ENCODE results near the gene NRTN. TPM values are rescaled to one million over a fixed set of nuclear protein-coding genes. Genes with fewer than 3 reads are reported as not detected.

Gene NRTN
- total and polyA plus RNA-seq, 2 of the 4 experiments (the other 2 are of a cell fraction) = 0.17 to 0.18 TPM

DNA sequence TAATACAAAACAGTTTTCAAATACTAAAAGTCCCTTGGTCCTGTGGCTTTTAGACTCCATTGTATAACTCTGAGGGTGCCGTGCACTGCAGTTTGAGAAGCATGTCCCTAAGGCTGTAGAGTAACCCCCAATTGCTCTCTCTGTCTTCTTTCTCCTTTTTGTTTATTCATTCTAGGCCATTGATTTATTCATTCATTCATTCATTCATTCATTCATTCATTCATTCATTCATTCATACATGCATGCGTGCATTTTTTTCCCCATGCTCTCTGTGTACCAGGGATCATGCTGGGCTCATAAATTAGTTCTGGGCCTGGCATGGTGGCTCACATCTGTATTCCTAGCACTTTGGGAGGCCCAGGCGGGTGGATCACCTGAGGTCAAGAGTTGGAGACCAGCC is 39.6 kb upstream of the NRTN start:
- BruUV-seq (replicated peaks) = no TSS peak
- TF ChIP-seq RCOR1 (IDR thresholded peaks at IDR 0.05; ENCODE audit: insufficient replicate concordance, low read length) (no peak), CEBPB (IDR thresholded peaks at IDR 0.05; ENCODE audit: low read depth, low read length) (no peak), MAZ (IDR thresholded peaks at IDR 0.05; ENCODE audit: borderline replicate concordance, low read depth, low read length) (no peak), CHD1 (IDR thresholded peaks at IDR 0.05; ENCODE audit: low read depth, low read length) (no peak), SMC3 (IDR thresholded peaks at IDR 0.05; ENCODE audit: low read depth, low read length) (no peak), MXI1 (IDR thresholded peaks at IDR 0.05; ENCODE audit: borderline replicate concordance, low read depth, low read length) (no peak), BHLHE40 (IDR thresholded peaks at IDR 0.05; ENCODE audit: low read depth, low read length) (no peak), FOS (IDR thresholded peaks at IDR 0.05; ENCODE audit: low read depth, low read length) (no peak), RAD21 (IDR thresholded peaks at IDR 0.05; ENCODE audit: low read length) (no peak), RFX5 (IDR thresholded peaks at IDR 0.05; ENCODE audit: low read depth, low read length) (no peak), MAFK (IDR thresholded peaks at IDR 0.05; ENCODE audit: low read depth, low read length) (no peak), POLR2A (IDR thresholded peaks at IDR 0.05; ENCODE audit: low read depth, low read length) (no peak), NFE2L2 (IDR thresholded peaks at IDR 0.05; ENCODE audit: low read depth, low read length) (no peak)
- TF ChIP-seq, protein P1, sequence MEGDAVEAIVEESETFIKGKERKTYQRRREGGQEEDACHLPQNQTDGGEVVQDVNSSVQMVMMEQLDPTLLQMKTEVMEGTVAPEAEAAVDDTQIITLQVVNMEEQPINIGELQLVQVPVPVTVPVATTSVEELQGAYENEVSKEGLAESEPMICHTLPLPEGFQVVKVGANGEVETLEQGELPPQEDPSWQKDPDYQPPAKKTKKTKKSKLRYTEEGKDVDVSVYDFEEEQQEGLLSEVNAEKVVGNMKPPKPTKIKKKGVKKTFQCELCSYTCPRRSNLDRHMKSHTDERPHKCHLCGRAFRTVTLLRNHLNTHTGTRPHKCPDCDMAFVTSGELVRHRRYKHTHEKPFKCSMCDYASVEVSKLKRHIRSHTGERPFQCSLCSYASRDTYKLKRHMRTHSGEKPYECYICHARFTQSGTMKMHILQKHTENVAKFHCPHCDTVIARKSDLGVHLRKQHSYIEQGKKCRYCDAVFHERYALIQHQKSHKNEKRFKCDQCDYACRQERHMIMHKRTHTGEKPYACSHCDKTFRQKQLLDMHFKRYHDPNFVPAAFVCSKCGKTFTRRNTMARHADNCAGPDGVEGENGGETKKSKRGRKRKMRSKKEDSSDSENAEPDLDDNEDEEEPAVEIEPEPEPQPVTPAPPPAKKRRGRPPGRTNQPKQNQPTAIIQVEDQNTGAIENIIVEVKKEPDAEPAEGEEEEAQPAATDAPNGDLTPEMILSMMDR (conservative IDR thresholded peaks at IDR 0.05; ENCODE audit: low read depth, low read length) = no peak
- TF ChIP-seq, protein P2, sequence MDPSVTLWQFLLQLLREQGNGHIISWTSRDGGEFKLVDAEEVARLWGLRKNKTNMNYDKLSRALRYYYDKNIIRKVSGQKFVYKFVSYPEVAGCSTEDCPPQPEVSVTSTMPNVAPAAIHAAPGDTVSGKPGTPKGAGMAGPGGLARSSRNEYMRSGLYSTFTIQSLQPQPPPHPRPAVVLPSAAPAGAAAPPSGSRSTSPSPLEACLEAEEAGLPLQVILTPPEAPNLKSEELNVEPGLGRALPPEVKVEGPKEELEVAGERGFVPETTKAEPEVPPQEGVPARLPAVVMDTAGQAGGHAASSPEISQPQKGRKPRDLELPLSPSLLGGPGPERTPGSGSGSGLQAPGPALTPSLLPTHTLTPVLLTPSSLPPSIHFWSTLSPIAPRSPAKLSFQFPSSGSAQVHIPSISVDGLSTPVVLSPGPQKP (IDR thresholded peaks at IDR 0.05; ENCODE audit: borderline replicate concordance, low read depth, low read length) = no peak
- TF ChIP-seq, protein P3, sequence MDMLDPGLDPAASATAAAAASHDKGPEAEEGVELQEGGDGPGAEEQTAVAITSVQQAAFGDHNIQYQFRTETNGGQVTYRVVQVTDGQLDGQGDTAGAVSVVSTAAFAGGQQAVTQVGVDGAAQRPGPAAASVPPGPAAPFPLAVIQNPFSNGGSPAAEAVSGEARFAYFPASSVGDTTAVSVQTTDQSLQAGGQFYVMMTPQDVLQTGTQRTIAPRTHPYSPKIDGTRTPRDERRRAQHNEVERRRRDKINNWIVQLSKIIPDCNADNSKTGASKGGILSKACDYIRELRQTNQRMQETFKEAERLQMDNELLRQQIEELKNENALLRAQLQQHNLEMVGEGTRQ (IDR thresholded peaks at IDR 0.05; ENCODE audit: low read depth, low read length) = no peak
- no peak overlapping the region for H4K8ac ChIP-seq (ENCODE audit: low read depth in 2 of 2, low read length in 2 of 2)
- no peak overlapping the region for H2AFZ ChIP-seq (replicated peaks; ENCODE audit: low read length, poor library complexity)
- ChIA-PET POLR2A (ENCODE audit: unreplicated experiment) (no interaction called here), CTCF (no interaction called here)
- no peak overlapping the region for H3K9ac ChIP-seq (ENCODE audit: low read depth, low read length)
- no peaks in the 10 kb centered on the region for H3K4me1 ChIP-seq (ENCODE audit: control insufficient read depth, insufficient read depth, low read length)
- no peaks in the 10 kb centered on the region for H4K20me1 ChIP-seq (ENCODE audit: insufficient read depth, low read length)
- intact Hi-C loops (cut with micrococcal nuclease) = no loop called here
- H3K18ac ChIP-seq (ENCODE audit: low read depth, low read length) = no peak overlapping the region
- DNase-seq = no peak
- H3K56ac ChIP-seq (ENCODE audit: extremely low read depth, insufficient read depth, low read length) = no peak overlapping the region
- no peak for ATAC-seq (ENCODE audit: low read depth)
- H2AK5ac ChIP-seq (ENCODE audit: low read depth, low read length) = no peak overlapping the region
- no peak overlapping the region for H2BK120ac ChIP-seq (ENCODE audit: low read depth, low read length)
- no peak overlapping the region for H2AK9ac ChIP-seq (replicated peaks; ENCODE audit: low read depth, low read length, poor library complexity)
- H2BK20ac ChIP-seq (ENCODE audit: low read depth, low read length) = no peak overlapping the region
- 0 out of 2 replicates have a peak, but pooled peaks cover 3% of the 10 kb centered on the region for H3K9me3 ChIP-seq (ENCODE audit: control insufficient read depth, insufficient read depth, low read length)
- no peak overlapping the region for H3K4me3 ChIP-seq (ENCODE audit: insufficient read depth, low read depth, low read length)
- no peak overlapping the region for H4K91ac ChIP-seq (ENCODE audit: insufficient read depth, low read depth, low read length)
- no peaks in the 10 kb centered on the region for H3K27me3 ChIP-seq (ENCODE audit: control insufficient read depth, insufficient read depth, low read length)
- WGBS, 2 experiments (ENCODE audit: extremely low coverage in 2 of 2, insufficient read length in 1 of 2) = 100% methylated on average over 1 of the region's 3 CpGs; no CpG with 5 or more reads in 1 of the 2 experiments
- H2BK15ac ChIP-seq (ENCODE audit: low read depth, low read length) = no peak overlapping the region
- no peak overlapping the region for H3K4ac ChIP-seq (ENCODE audit: low read depth, low read length)
- H3K23ac ChIP-seq (ENCODE audit: low read depth, low read length) = no peak overlapping the region
- no peaks in the 10 kb centered on the region for H3K79me1 ChIP-seq (ENCODE audit: low read depth in 1 of 2, low read length in 2 of 2)
- H3K36me3 ChIP-seq (ENCODE audit: control insufficient read depth, insufficient read depth, low read length) = no peaks in the 10 kb centered on the region
- dilution Hi-C loops (cut with HindIII; ENCODE audit: low sequenced_read_pairs, unreplicated experiment) = no loop called here
- no peak overlapping the region for H3K14ac ChIP-seq (replicated peaks; ENCODE audit: low read depth, low read length)
- no peak overlapping the region for H2BK5ac ChIP-seq (ENCODE audit: low read depth, low read length, poor library complexity, severe bottlenecking)
- H4K5ac ChIP-seq (ENCODE audit: low read depth, low read length) = no peak overlapping the region
- no peak overlapping the region for H3K4me2 ChIP-seq (ENCODE audit: low read depth, low read length)
- H3K27ac ChIP-seq (ENCODE audit: insufficient read depth, low read length) = no peak overlapping the region
- H3K9me1 ChIP-seq (ENCODE audit: insufficient read depth, low read length) = no peaks in the 10 kb centered on the region
- in situ Hi-C loops (cut with MboI; ENCODE audit: low sequenced_read_pairs) = no loop called here

Measured in IMR-90 (cell line).